ENCODE data around the gene KRT86. TPM values are rescaled to one million over a fixed set of nuclear protein-coding genes. Genes with fewer than 3 reads are reported as not detected.
"Not testable (repeated sequence)": the region's sequence is repeated elsewhere in the genome, so short reads cannot be mapped to it uniquely, and the experiment has no call there.

Gene KRT86
- polyA plus RNA-seq, 3 donors, result not detected

DNA sequence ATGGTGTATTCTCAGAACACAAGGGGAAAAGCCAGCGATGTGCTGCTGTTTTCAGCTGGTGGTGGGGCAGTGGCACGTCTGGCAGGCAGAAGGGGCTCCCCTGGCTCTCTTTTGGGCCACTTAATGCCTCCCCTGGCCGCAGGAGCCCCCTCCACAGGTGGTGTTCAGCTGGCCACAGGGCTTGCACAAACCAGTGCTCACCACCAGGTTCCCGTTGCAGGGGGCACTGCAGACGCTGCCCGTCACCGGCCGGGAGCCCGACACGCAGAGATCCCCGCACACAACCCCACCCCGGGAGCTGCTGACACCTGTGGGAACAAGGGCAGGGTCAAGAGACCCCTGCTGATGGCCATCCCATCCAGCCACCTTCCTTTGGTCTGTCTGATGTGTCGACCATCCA is 40.1 kb downstream of the KRT86 start:
- DNase-seq, result no peak

DNA sequence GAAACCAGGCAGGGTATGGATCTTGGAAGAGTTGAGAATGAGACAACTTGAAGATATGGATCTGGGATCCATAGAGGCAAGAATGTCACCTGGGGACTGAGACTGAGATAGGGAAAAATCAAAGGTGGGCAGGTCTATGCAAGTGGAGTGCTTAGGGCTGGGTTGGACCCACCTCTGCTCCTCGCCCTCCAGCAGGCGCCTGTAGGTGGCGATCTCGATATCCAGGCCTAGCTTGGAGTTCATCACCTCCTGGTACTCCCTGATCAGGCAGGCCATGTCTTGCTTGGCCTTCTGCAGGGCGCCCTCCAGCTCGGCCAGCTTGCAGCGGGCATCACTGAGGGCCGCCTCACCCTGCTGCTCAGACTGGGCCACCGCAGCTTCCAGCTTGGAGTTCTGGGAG is 41.3 kb downstream of the KRT86 start:
- not testable (repeated sequence) for DNase-seq

DNA sequence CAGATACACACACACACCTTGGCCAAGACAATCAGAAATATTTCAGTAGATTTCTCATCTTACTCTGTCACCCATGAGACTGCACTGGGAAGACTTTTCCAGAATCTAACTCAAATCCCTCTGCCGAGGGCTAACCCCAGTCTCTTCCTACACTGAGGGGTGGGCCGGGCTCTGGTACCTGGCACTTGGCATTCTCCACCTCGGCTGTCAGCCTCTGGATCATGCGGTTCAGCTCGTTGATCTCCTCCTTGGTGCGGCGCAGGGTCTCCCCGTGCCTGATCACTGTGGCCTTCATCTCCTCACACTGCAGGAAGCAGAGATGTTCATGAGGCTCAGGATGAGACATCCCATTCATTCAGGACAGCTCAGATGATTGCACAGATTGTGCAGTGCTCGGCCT is 41.8 kb downstream of the KRT86 start:
- DNase-seq, result no peak

DNA sequence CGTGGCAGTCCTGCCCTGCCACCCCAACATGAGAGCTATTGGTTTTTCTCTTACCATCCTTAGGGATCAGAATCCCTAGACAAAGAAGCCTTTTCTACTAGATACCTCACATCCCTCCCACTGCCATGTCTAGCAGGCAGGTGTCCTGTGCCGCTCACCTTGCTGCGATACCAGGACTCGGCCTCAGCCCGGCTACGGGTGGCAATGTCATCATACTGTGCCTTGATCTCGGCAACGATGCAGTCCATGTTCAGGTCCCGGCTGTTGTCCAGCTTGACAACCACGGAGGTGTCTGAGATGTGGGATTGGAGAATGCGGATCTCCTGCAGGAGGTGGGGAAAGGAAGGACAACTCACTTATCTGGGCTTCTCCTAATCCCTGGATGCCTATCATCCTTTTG is 42.3 kb downstream of the KRT86 start:
- DNase-seq, result no peak

DNA sequence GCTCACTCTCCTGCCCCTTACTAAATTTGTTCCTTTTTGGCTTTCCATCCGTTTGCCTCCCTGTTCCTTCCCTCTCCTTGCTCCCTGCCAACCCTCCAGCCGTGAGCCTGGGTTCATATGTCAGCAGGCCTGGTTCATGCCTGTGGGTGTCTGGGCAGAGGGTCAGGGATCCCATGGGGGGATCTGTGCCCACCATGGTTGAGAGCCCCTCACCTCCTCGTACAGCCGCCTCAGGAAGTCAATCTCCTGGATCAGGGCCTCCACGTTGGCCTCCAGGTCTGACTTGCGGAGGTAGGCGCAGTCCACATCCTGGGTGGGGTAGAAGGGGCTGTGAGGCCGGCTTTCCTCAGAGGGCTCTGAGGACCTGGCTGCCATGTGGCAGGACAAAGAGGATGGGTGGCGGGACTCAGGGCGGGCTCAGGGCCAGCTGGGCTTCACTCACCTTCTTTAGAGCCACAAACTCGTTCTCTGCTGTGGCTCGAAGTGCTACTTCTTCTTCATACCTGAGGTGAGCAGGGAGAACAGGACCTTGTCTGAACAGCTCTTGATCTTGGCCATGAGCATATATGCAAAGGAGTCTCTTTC is 43.1 kb downstream of the KRT86 start:
- no peak for DNase-seq

DNA sequence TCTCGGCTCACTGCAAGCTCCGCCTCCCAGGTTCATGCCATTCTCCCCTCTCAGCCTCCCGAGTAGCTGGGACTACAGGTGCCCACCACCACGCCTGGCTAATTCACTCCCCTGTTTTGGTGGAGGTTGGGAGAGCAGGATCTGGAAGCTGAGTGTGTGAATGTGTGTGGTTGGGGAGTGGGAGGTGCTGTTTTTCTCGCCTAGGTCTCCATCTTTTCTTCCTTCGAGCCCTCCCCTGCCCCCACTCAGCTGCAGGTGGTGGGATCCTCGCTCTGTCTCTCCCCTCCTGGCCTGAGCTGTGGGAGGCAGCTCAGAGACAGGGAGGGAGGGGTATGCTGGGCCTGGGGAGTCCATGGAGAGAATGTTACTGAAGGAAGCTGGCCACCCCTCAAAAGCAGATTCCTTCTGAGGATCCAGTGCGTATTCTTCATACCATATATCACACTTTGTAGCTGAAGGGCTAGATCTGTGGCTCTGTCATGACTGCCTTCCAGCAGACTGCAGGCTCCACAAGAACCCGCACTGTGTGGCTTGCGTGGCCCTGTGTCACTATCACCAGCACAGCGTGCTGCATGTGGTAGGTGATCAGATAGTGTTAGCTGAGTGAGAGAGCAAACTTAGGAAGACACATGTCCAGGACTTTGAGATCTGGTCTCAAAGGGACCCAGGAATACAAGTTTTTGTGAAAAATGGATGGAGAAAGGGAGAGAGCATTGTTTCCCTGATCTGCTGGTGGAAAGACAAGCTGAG is 44.0 kb downstream of the KRT86 start:
- DNase-seq, result no peak

DNA sequence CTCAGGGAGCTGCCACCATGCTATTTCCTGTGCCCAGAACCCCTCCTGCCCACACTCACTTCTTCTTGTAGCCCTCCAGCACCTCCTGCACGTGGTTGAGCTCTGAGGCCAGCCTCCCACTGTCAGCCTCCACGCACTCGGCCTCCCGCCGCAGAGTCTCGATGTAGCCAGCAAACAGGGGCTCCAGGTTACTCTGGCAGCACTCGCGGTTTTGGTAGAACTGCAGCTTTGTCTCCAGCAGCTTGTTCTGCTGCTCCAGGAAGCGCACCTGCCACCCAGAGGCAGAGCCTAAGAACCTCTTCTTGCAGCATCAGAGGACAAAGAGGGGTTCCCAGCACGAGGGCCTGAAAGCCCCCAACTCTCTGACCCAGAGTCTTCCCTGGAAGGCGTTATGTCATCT is 44.7 kb downstream of the KRT86 start:
- no peak for DNase-seq

DNA sequence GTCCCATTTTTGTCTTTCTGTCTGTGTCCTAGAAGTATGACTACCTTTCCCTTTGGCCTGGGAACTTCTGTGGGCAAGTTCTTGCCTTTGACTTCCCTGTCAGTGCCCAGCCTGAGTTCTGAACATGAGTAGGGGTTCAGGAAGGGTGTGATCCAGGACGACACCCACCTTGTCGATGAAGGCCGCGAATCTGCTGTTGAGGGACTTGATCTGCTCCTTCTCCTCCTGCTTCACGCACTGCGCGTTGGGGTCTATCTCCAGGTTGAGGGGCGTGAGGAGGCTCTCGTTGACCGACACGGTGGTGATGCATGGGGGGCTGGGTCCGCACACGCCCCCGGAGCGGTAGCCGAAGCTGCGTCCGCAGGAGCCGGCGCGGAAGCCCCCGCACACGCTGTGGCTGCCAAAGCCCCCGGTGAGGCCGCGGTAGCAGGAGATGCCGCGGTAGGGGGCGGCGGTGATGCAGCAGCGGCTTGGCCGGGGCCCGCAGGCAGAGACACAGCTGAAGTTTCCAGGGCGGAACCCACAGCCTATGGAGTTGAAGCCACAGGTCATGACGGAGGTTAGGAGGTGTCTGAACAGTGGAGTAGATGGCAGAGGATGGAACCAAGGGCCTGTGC is 46.4 kb downstream of the KRT86 start, which contains the start of gene KRT83:
KRT83 (minus strand) TSS at position 615 of the 617 bp plus-strand sequence; CDS start at position 552, 63 bp downstream.
- no peak for DNase-seq

DNA sequence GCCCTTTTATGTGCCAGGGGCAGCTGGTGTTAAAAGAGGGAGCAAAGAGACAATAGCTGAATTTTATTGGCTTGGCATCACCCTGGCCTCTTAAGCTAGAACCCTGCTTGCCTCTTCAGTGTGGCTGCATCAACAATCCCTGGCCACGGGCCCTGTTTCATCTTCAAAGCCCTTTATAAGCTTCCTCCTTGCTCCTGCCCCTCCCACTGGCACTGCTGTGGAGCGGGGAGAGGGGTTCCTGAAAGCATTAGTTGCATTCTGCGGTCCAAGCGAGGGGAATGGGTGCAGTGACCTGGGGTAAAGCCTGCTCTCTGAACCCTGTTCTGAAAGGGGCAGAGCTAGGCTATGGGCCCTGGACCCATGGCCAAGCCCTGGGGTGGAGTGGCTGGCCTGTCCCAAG is 47.0 kb downstream of the KRT86 start:
- DNase-seq, result no peak

DNA sequence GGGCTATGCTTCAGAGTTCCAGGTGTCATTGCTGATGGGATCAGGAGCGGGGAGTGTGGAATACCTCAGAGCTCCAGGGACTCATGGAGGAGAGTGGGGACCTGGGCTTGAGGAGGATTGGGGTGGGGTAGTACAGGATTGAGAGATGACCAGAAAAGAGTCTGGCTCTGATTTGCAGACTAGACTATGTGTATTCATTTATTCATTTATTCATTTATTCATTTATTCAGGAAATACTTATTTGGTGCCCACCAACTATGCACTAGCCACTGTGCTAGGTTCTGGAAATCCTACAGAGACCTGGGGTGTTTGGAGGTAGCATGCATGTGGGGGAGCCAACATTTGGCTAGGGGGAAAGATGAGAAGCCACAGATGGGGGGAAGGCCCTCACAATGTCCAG is 47.6 kb downstream of the KRT86 start:
- DNase-seq, result no peak

DNA sequence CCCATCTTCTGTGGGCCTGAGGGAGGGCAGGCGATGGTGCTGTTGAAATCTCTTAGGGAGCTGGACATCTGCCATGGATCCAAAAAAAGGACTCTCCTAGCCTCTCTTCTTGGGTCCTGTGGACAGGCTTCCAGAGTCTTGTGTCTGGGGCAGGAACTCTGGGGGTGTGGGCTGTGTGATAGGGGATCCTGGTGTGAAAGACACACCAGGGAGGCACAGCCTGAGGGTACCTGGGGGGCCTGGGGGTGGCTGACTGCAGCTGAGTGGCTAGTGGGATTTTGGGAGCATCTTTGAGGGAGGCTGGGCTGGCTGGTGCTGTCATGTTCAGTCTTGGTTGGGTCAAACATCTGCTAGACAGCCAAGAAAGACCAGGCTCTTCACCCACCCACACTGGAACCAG is 48.6 kb downstream of the KRT86 start:
- no peak for DNase-seq

DNA sequence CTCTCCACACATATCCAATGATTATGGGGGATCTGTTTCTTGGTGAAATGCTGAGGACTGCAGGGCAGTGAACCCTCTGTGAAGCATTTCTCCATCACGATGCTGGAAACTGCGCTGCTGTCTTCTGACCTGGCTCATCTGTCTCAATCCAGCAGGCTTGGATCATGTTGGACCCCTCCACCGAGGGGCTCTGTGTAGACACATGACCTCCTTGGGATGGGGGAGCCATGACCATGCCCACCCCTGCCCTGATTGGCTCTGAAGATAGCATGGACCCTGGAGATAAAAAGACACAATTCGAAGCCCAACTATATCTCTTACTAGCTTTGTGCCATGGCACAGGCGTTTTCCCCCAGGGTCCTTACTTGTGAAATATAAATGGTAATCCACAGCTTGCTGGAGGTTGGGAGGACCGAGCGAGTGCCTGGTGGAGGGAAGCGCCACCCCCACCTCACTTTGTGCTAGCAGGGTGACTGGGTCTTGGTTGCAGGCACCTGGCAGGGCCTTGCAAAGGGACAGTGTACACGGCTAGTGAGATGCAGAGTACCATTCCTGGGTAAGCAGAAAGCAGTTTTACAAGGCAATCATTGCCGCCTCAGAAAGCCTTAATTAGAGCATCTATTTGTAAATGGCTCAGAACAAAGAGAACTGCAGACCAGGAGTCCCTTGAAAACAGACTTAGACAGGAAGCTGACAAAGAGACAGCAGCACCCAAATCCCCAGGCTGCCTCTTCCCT is 49.1 kb downstream of the KRT86 start:
- DNase-seq, result no peak

DNA sequence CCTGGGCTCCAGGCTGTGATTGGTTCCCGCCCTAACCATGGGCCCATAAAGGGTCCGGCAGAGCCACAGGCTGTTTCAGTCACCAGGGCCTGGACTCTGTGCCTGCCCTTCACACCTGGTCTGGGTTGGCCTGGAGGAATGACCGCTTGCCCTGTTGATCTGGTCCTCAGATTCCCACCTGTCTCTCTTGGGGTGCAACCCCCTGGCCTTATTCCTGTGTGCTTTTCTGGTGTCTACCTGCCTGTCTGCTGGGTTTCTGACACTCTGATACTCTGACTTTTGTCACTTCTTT is 49.7 kb downstream of the KRT86 start:
- no peak for DNase-seq

DNA sequence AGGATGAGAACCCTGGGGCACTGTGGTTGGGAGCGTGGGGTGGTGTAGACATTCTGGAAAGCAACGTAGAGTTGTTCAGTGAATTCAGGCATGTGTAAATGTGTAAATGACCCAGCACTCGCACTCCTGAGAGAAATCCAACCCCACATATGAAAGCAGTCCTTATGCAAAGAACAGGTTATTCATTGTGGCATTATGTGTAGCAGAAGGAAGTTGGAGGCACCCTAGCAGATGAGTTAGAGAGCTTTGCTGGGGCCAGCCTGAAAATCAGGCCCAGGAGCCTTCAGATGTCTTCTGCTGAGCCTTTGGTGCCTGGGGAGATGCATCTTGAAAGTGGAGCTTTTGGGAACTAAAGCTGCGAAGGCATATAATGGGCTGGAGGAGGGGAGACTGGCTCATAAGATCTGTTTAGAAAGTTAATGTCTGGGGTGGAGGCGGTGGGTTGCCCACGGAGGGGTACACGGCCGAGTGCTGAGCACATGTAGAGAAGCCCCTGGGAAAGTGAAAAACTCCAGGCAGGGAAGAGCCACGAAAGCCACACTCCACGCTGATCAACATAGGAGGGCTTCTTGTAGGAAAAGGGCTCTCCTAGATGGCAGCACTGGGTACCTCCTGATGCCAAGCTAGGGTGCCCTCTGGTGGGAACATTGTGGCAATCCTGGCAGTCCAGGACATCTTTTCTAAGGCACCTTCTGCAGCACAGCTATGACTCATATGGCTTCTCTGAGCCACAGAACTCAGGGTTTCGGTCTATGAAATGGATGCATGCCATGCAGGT is 52.8 kb downstream of the KRT86 start:
- peak; percentile 71 for DNase-seq

DNA sequence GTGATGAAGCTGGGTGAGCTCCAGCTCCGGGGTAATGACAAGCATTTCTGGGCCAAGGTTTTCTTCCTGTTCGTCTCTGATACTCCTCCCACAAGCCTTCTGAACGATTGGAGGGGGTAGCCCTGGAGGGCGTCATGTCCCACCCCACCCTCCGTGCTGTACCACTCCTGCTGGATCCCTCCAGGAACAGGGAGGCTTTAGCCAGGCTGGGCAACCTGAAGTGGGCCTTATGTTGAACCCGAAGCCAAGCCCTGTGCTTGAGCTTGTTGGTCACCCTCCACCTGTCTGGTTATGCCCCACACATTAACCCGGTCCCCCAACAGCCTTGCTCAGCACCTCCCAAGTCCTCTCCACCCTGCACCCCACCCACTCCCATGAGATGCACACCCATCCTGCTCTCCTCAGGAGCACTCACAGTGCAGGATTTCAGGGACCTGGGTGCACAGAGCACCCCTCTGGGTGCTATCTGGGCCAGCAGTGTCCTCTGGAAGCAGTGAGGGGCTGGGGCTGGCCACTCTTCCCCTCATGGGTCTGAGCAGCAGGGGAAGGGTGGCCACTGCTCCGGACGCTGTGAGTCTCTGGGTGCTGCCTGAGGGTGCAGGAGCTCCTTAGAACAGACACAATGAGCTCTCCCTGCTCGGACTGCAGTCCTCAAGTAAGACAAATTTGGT is 53.5 kb downstream of the KRT86 start:
- no peak for DNase-seq

DNA sequence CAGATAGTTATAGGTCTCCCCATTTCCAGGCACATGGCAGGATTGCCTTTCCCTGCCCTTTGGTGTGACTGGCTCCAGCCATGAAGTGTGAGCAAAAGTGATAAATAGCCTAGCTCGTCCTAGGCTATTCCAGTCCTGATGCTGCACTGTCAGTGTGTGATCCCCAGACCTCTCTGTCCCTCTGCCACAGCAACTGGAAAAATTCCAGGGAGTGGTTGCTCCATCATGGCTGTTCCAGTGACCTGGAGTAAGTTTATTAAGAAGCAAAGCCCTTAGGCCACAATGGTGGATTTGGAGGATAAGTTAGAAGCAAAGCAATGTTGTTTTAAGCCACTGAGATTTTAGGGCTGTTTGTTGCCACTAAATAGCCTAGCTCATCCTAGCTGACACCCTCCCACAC is 56.6 kb downstream of the KRT86 start:
- DNase-seq, result no peak

DNA sequence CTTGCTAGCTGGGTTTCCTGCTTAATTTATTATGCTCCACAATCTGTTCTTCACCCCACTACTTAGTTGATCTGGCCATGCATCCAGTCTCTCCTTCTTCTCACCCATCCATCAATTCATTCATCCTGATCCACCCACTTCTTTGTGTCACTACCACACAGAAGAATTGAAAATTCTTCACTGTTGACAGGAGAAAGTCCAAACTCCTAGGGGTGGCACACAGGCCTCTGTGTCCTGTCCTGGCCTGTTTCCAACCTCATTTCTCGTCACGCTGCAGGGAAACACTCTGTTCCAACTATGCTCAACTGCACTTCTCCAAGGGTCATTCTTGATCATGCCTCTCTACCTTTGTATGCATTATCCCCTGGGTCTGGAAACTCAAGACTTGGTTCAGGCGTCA is 57.4 kb downstream of the KRT86 start:
- no peak for DNase-seq

DNA sequence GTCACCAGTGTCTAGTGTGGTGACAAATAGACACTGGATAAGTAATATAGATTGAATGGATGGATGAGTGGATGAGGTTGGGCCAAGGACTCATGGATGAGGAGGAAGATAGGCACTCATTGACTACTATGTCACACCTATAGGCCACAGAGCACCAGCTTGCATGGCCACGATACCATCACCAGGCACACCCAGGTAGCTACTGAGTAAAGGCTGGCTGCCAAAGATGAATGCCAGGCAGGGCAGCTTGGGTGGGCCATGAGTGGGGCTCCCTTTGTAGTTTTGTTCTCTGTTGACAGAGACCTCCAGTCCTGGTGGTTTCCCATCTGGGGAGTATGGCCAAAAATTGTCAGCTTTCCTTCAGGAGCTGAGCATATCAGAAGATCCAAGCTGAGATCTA is 57.9 kb downstream of the KRT86 start:
- no peak for DNase-seq

DNA sequence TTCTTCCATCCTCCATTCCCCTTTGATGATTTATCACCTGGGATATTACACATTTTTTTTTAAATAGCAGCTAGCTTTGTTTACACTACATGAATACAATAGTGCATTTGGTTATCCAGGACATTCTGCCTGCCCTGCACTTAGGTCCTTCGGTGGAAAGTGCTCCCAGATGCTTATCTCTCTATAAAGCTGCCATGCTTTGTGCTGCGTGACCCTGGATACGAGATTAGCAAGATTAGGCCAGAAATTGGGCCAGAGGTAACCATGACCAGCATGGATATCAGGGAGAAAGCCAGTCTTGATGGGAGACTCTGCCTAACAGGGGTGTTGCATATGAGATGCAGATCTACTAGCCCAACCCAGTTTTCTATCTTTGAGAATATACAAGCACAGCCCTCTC is 58.9 kb downstream of the KRT86 start:
- no peak for DNase-seq

DNA sequence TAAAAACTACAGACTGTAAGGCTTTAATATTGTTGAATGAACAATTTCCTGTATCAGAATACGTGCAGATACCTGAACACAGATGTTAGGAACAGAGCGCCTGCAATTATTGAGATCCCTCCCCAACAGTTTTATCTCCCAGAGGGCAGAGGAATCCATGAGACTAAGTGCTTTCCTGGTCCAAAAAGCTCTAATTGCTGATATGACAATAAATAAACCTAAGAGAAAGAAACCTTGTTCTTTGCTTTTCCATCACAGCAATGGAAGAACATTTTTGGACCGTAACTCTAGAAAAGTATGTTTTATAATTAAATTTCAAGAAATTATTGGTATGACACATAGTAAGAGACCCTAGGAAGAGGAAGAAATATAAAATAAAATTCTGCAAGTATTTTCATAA is 59.7 kb downstream of the KRT86 start:
- no peak for DNase-seq

DNA sequence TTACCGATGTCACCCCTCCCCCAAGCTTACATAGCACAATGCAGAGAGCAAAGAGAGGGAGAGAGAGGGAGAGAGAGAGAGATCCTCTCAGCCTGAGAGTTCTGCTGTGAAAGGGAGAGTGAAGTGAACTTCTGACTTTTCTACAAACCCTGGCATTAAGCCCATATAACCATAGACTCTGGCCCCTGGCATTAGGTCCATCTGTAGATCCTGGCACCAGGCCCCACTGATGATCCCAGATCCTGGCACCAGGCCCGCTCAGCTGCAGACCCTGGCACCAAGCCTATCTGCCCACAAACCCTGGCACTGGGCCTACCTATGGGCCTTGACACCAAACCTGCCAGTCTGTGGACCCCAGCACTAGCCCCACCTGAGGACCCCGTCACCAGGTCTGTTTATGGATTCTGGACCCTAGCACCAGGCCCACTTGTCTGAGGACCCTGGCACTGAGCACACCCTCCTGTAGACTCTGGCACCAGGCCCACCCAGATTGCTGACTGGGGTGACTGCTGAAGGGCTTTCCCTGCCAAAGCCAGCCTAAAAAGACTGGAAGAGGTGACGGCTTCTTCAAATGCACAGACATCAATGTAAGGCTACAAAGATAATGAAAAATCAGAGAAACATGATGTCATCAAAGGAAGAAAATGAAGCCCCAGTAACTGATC is 61.3 kb downstream of the KRT86 start:
- no peak for DNase-seq
